Stimulated activated CD8-positive, alpha-beta memory T cell treated with anti-CD3 and anti-CD28 coated beads, Interleukin-15, amount 100 ng/mL, for 4 hours (primary cell): ENCODE measurements around the gene SRP68.

ENCODE experiments used
- DNase-seq, 2 donors: peaks; one replicate each; pipeline ENCODE4 v3.0.0-alpha.2; 2020; ENCODE audit warnings: low read depth in 2 of 2

SRP68 gene

GRCh38 chr17:75998327-75998795, 74.0 kb downstream of the SRP68 start:
- DNase-seq, result no peak

- no peak for DNase-seq
Measured at GRCh38 chr17:75996665-75997590, 75.4 kb downstream of the SRP68 start.

- no peak for DNase-seq
Measured at GRCh38 chr17:75995385-75995925, 76.9 kb downstream of the SRP68 start.

DNA sequence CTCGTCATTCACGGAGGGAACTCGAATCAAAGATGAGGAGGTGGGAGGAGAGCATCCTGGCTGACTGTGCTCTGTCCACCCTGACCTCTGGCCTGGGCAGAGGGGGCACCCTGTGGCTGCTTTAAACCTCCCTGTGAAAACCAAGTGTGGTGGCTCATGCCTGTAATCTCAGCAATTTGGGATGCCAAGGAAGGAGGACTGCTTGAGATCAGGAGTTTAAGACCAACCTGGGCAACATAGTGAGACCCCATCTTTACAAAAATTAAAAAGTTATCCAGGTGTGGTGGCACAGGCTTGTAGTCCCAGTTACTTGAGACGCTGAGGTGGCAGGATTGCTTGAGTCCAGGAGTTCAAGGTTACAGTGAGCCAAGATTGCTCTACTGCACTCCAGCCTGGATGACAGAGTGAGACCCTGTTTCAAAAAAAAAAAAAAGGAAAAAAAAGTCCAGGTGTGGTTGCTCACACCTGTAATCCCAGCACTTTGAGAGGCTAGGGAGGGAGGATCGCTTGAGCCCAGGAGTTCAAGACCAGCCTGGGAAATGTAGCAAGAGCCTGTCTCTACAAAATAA, 77.4 kb downstream of the SRP68 start:
- no peak for DNase-seq

DNA sequence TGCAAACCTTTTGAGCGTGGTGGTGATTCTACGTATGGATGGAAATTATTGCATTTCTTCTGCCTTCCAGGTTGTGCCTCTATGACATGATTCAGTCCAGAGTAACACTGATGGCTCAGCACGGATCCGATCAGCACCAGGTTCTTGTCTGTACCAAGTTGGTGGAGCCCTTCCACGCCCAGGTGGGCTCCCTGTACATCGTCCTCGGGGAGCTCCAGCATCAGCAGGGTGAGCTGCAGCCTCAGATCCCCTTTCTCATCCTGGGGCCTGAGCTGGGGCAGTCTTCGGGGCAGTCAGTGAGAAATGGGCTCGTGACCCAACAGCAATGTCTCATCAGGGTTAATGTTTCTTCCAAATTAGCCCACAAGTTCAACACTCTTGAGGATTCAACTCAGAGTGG, 80.9 kb downstream of the SRP68 start:
- no peak for DNase-seq
